NCI-H2196 treated with DMSO at 0.1 percent for 48 hours (cell line): ENCODE results near the gene BOC.

ENCODE experiments used
- DNase-seq: peaks from one replicate; lab custom pipeline; 2025; ENCODE audit not compliant: unreplicated experiment; lab: John Stamatoyannopoulos, UW

The BOC gene

GRCh38 chr3:113285741-113286140, 74.4 kb downstream of the BOC start:
- DNase-seq = no peak

- no peak for DNase-seq
Measured at GRCh38 chr3:113286524-113286923, 75.2 kb downstream of the BOC start.

- DNase-seq = no peak
Measured at GRCh38 chr3:113287111-113287802, 75.9 kb downstream of the BOC start.

DNA sequence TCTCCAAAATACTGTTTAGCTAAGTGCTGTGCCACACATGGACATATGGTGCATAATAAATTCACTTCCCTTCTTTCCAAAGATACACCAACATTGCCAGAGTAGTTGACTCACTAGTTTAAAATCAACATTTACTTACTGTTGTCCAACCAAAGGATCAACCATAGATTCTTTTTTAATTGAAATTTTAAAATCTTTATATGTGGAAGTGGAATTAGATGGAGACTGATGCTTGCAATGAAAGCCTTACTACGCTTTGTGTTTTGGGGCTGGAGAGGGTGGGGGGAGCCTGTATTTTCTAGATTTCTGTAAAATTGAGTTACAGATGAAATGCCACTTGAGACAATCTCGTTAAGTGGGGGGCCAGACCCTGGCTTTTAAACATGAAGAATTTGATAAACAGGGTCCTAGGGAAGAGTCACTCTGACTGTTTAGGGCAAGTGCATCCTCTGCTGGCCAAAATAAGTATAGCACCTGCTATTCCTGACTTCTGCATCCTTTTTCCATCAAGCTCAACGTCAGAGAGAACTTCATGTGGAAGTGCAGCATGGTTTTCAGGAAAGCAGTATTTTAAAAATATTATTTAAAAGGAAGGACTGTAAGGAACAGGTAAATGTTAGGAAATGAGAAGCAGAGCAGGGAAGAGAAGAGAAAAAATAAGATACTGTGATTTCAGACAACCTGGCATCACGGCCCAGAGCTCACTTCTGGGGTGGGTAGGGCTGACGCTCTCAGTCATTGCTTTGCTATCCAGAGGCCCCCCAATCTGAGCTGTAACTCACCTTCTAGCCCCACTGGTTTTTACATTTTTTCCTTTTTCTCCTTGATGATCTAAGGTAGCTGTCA, 76.7 kb downstream of the BOC start:
- peak; percentile 53 for DNase-seq

DNA sequence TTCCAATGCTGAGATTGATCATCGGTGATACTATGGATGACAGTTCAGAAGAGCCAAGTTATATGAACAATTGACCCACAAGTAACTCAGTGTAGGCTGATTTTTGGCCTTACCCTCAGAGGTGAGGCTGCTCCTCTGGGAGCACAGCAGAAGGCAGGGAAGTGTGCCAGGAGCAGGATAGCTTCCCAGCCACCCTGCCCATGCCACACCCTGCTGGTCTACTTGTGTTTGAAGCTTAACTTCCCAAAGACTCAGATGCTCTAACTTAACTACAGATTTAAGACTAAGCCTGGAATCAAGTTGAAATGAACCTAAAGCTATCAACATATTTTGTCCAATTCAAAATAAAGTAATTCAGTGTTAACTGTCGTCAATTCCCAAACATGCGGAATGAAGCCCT, 77.5 kb downstream of the BOC start:
- DNase-seq = no peak

DNA sequence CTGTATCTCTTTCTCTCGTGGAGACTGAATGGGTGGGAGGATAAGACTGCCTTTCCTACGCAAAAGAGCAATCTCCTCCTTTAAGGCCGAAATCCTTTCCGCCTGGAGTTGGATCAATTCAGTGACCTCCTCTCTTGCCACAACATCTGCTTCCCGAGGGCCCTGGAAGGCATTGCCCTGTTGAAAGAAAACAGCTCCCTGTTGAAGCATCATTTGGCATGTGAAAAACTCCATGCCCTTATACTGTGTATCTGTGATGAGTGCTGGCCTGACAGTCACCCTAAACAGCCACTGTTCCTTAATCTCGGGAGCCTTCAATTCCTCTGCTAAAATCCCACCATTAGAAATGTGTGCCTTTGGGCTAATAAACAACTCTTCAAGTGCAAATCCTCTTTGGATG, 80.2 kb downstream of the BOC start:
- DNase-seq = no peak

DNA sequence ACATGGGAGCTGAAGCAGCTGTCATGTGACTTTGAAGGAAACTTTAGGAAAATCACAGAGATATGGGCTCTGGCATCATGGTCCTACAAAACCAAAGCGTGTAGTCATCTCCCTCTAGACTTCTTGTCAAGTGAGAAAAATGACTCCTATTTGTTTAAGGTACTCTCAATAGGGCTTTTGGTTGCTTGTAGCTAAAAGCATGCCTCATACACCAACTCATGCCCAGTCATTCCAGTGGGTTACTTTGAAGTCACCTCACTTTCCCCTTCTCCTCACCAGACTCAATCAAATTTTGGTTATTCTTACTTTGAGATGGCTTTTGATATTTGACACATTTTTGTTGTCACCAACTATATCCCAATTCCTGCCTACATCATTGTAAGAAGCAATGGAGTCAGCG, 81.6 kb downstream of the BOC start:
- DNase-seq = no peak

DNA sequence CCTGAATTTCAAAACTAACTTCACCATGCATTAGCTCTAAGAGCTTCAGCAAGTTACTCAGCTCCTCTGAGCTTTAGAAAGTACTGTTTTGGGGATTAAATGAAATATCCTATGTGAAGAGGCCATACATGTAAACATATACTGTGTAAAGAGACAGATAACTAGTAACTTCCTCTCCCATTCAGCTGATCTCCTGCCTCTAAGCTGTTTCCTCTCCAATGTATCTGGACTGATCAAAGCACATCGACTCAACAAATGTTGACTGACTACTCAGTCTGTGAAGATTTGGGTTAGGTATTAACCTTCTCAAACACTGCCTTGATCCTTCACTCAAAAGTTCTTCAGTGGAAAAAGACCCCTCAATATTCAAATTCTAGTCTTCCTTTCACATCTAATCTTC, 82.0 kb downstream of the BOC start:
- no peak for DNase-seq

- no peak for DNase-seq
Measured at GRCh38 chr3:113295463-113295862, 84.1 kb downstream of the BOC start.

- no peak for DNase-seq
Measured at GRCh38 chr3:113297287-113297686, 85.9 kb downstream of the BOC start.

GRCh38 chr3:113297841-113298240, 86.5 kb downstream of the BOC start:
- no peak for DNase-seq

- DNase-seq = no peak
Measured at GRCh38 chr3:113300596-113300995, 89.2 kb downstream of the BOC start.

- no peak for DNase-seq
Measured at GRCh38 chr3:113304102-113304501, 92.7 kb downstream of the BOC start.

DNA sequence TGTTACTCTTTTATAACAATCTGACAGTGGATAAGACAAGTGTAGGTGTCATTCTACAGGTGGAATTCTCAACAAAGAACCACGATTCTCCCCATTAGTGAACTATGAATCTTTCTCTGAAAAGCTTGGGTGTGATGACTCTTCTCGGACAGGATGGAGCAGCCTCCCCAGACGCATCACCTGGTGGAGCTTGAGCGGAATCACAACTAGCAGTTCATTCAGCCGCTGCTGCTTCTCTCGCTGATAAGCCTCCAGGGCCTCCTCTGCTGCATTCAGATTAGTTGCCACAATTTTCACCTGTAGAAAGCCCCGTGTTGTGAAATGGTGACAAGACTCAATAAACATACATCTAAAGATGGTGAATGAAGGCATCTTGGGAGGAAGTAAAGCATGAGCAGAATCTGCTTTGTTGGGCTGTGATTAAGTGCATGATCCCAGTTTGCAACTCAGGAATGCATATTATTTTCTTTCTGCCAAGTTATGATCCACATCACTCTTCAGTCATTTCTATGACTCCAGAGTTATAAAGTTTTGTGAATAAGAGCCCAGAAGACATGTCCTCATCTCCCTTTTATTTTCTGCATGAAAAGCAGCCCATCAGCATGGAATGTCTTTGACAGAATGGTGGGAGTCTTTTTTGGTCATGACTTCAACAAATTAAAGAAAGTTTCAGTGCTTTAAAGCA, 93.6 kb downstream of the BOC start:
- no peak for DNase-seq

GRCh38 chr3:113310960-113311359, 99.6 kb downstream of the BOC start:
- no peak for DNase-seq

DNA sequence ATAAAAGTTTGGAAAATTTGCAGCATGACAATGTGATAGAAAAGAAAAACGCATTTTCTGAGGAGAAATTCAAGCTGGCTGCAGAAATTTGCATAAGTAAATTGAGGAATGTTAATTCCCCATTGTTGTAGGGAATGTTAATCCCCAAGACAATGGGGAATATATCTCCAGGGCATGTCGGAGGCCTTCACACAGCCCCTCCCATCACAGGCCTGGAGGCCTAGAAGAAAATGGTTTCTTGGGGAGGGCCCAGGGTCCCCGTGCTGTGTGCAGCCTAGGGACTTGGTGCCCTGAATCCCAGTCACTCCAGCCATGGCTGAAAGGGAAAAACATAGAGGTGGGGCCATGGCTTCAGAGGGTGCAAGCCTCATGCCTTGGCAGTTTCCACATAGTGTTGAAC, 101.1 kb downstream of the BOC start:
- DNase-seq = no peak

GRCh38 chr3:113314923-113315322, 103.6 kb downstream of the BOC start:
- DNase-seq = no peak

DNA sequence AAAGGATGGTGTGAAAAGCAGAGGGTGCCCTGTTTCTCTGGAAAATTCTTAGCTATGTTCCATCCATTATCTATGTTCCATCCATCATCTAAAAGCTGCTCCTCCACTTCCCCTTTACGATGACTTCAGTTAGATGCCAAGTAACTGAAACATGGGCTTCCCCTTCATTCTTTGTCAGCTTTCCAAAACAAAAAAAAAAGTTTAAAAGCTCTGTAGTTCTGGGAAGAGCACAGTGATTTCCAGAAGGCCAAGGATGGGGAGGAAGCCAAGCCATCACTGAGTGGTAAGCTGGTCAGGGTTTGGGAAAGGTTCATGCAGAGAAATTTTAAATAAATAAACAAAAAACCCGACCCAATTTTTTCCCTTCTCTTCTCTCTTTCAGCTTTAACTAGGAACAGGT, 118.4 kb downstream of the BOC start:
- no peak for DNase-seq

GRCh38 chr3:113330742-113331141, 119.4 kb downstream of the BOC start:
- DNase-seq = no peak

DNA sequence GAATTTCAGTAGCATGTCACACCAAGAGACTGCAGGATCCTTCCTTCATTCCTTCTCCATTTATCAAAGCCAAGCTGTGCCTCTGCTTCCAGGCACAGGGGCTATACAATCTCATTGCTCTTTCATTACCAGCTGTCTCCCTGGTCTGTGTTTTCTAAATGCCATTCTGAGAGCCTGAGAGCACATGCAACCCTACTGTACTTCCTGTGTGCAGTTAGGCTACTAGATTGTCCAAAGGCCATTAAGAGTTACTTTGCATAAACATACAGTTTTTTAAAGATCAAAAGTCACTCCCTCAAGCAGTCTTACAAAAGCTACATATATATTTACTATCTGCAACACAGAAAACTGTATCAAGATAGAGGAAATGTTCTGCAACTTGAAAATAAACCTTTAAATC, 119.8 kb downstream of the BOC start:
- no peak for DNase-seq
